ENCODE results near the gene CDC23.

- TF ChIP-seq POLR2A (IDR thresholded peaks at IDR 0.05) (no peak), CTCF (IDR thresholded peaks at IDR 0.05) (no peak)
Measured at GRCh38 chr5:138141734-138142133, 71.4 kb downstream of the CDC23 start.
